Measurements from ENCODE around the gene CD55. TPM values are rescaled to one million over a fixed set of nuclear protein-coding genes. Genes with fewer than 3 reads are reported as not detected.

CD55 gene
- total and polyA plus RNA-seq, 4 donors, result 160 to 293 (median 255) TPM

DNA sequence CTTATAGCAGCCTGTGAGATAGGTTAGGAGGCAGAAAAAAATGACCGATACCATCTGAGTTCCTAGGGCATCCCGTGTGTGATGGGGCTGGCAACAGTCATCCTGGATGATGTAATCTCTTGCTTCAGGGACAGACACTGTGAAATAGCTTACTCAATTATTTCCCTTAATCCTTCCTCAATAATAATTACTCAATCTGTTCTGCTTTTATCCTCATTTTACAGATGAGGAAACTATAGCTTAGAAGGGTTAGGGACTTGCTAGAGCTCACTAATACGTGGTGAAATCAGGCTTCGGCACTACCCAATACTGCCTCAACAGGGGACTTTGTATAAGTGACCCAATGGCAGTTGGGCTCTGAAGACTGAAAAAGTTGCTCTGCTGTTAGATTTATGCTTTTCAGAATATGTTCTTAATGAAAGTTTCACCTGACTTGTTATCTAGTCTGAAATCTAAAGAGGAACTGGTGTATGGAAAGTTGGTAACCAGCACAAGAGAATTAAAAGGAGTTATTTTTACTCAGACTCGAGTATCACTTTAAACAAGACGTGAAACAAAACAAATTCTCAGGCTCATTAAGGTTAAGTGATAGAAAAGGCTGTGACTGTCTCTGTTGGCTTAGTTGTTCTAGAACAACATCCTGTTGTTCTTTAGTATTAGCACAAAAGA is 14.4 kb downstream of the CD55 start:
- no peaks in the 10 kb centered on the region for H3K27me3 ChIP-seq (ENCODE audit: control insufficient read depth in 3 of 3, insufficient read depth in 3 of 3, low read length in 2 of 3)
- H3K9ac ChIP-seq (ENCODE audit: insufficient read depth in 1 of 2, low read length in 2 of 2), result no peak overlapping the region
- DNase-seq (no peak), ATAC-seq (ENCODE audit: insufficient read depth, low FRiP score) (peak; percentile 59)
- TF ChIP-seq, protein P1, sequence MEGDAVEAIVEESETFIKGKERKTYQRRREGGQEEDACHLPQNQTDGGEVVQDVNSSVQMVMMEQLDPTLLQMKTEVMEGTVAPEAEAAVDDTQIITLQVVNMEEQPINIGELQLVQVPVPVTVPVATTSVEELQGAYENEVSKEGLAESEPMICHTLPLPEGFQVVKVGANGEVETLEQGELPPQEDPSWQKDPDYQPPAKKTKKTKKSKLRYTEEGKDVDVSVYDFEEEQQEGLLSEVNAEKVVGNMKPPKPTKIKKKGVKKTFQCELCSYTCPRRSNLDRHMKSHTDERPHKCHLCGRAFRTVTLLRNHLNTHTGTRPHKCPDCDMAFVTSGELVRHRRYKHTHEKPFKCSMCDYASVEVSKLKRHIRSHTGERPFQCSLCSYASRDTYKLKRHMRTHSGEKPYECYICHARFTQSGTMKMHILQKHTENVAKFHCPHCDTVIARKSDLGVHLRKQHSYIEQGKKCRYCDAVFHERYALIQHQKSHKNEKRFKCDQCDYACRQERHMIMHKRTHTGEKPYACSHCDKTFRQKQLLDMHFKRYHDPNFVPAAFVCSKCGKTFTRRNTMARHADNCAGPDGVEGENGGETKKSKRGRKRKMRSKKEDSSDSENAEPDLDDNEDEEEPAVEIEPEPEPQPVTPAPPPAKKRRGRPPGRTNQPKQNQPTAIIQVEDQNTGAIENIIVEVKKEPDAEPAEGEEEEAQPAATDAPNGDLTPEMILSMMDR (IDR thresholded peaks at IDR 0.05; ENCODE audit: control extremely low read depth, extremely low read depth), result no peak
- peaks cover 0 to 24% (median 5%) of the 10 kb centered on the region in 4 donors for H3K36me3 ChIP-seq (ENCODE audit: control insufficient read depth in 4 of 4, insufficient read depth in 4 of 4, low read length in 4 of 4)
- WGBS, 2 donors, result 26 to 63% methylated on average over 6 of the region's 6 CpGs
- peaks cover 0 to 4% (median 0%) of the 10 kb centered on the region in 4 donors for H3K9me3 ChIP-seq (ENCODE audit: control insufficient read depth in 4 of 4, insufficient read depth in 3 of 4, low read length in 3 of 4)
- H3K4me3 ChIP-seq, result no peak overlapping the region
- no peak overlapping the region for H3K27ac ChIP-seq (ENCODE audit: low read depth in 1 of 2, low read length in 1 of 2)
- H3K4me1 ChIP-seq (ENCODE audit: control insufficient read depth in 5 of 5, insufficient read depth in 5 of 5, low read length in 5 of 5), result no peaks in the 10 kb centered on the region

DNA sequence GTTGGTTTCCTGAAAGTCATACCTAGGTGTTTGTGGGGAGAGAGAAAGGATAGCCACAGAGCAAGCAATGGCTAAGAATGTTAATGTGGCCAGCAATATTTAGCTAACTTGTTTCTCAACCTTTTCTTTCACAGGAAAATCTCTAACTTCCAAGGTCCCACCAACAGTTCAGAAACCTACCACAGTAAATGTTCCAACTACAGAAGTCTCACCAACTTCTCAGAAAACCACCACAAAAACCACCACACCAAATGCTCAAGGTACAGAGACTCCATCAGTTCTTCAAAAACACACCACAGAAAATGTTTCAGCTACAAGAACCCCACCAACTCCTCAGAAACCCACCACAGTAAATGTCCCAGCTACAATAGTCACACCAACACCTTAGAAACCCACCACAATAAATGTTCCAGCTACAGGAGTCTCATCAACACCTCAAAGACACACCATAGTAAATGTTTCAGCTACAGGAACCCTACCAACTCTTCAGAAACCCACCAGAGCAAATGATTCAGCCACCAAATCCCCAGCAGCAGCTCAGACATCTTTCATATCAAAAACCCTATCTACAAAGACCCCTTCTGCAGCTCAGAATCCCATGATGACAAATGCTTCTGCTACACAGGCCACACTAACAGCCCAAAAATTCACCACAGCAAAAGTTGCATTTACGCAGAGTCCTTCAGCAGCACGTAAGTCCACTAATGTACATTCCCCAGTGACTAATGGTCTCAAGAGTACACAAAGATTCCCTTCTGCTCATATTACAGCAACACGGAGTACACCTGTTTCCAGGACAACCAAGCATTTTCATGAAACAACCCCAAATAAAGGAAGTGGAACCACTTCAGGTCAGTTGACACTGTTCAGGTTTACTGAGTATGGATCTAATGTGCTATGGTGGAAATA is 15.3 kb downstream of the CD55 start:
- peak in 2 of 3 donors; percentile 20 to 44 for DNase-seq
- H3K36me3 ChIP-seq (ENCODE audit: control insufficient read depth in 4 of 4, insufficient read depth in 4 of 4, low read length in 4 of 4), result peaks cover 0 to 24% (median 5%) of the 10 kb centered on the region in 4 donors
- peak; percentile 56 for ATAC-seq (ENCODE audit: insufficient read depth, low FRiP score)
- TF ChIP-seq, protein P1 (IDR thresholded peaks at IDR 0.05; ENCODE audit: control extremely low read depth, extremely low read depth), result no peak
- H3K9ac ChIP-seq (ENCODE audit: insufficient read depth in 1 of 2, low read length in 2 of 2), result peak overlapping the region in 1 of 2 donors; percentile 11
- H3K27me3 ChIP-seq (ENCODE audit: control insufficient read depth in 3 of 3, insufficient read depth in 3 of 3, low read length in 2 of 3), result no peaks in the 10 kb centered on the region
- H3K4me1 ChIP-seq (ENCODE audit: control insufficient read depth in 5 of 5, insufficient read depth in 5 of 5, low read length in 5 of 5), result no peaks in the 10 kb centered on the region
- H3K4me3 ChIP-seq, result no peak overlapping the region
- 36 to 47% methylated on average over 3 of the region's 3 CpGs for WGBS, 2 donors
- H3K9me3 ChIP-seq (ENCODE audit: control insufficient read depth in 4 of 4, insufficient read depth in 3 of 4, low read length in 3 of 4), result peaks cover 0 to 4% (median 0%) of the 10 kb centered on the region in 4 donors
- H3K27ac ChIP-seq (ENCODE audit: low read depth in 1 of 2, low read length in 1 of 2), result peak overlapping the region in 1 of 2 donors; percentile 74

DNA sequence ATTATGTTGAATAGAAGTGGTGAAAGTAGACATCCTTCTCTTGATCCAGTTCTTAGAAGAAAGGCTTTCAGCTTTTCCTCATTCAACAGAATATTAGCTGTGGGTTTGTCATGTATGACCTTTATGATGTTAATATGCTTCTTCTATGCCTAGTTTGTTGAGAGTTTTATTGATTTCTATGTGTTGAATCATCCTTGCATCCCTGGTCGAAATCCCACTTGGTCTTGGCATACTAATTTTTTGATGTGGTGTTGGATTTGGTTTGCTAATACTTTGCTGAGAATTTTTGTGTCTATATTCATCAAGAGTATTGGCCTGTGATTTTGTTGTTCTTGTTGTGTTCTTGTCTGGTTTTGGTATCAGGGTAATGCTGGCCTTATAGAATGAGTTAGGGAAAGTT is 20.9 kb downstream of the CD55 start:
- Histone ChIP-seq H3K36me3 (ENCODE audit: control insufficient read depth in 4 of 4, insufficient read depth in 4 of 4, low read length in 4 of 4) (peaks cover 0 to 15% (median 5%) of the 10 kb centered on the region in 4 donors), H3K9me3 (ENCODE audit: control insufficient read depth in 4 of 4, insufficient read depth in 3 of 4, low read length in 3 of 4) (no peaks in the 10 kb centered on the region), H3K27me3 (ENCODE audit: control insufficient read depth in 3 of 3, insufficient read depth in 3 of 3, low read length in 2 of 3) (no peaks in the 10 kb centered on the region), H3K4me3 (no peak overlapping the region), H3K27ac (ENCODE audit: low read depth in 1 of 2, low read length in 1 of 2) (no peak overlapping the region), H3K4me1 (ENCODE audit: control insufficient read depth in 5 of 5, insufficient read depth in 5 of 5, low read length in 5 of 5) (peaks cover 0 to 11% (median 0%) of the 10 kb centered on the region in 5 donors), H3K9ac (ENCODE audit: insufficient read depth in 1 of 2, low read length in 2 of 2) (no peak overlapping the region)
- DNase-seq (no peak), ATAC-seq (ENCODE audit: insufficient read depth, low FRiP score) (no peak)
- WGBS, 2 donors, result 87 to 97% methylated on average over 1 of the region's 1 CpG
- TF ChIP-seq, protein P1 (IDR thresholded peaks at IDR 0.05; ENCODE audit: control extremely low read depth, extremely low read depth), result no peak
